Lung (tissue), 12 donors: Measurements from ENCODE around the gene WNT7B. TPM values are rescaled to one million over a fixed set of nuclear protein-coding genes. Genes with fewer than 3 reads are reported as not detected.

ENCODE experiments used
- ATAC-seq: fragments of 200-7000 bp; cut with Tn5 transposase; one replicate; pipeline ENCODE4 v1.9.1; 2020; ENCODE audit warnings: moderate number of reproducible peaks; ENCODE audit not compliant: insufficient read depth, low FRiP score
- DNase-seq, 3 donors: peaks; one replicate each; pipeline ENCODE4 v3.0.0-alpha.2; 2013 to 2017
- H3K27ac ChIP-seq, 2 donors: one replicate each; pipeline ENCODE4 v1.5.1; 2013; ENCODE audit warnings: mild to moderate bottlenecking in 2 of 2, moderate library complexity in 2 of 2, control low read depth in 1 of 2, inconsistent platforms in 1 of 2, low read depth in 1 of 2, low read length in 1 of 2
- H3K27me3 ChIP-seq, 3 donors: one replicate each; pipeline ENCODE4 v1.5.1; 2013; ENCODE audit warnings: low read length in 2 of 3; ENCODE audit not compliant: control insufficient read depth in 3 of 3, insufficient read depth in 3 of 3
- H3K36me3 ChIP-seq, 4 donors: one replicate each; pipeline ENCODE4 v1.5.1; 2013; ENCODE audit warnings: low read length in 4 of 4, mild to moderate bottlenecking in 1 of 4, moderate library complexity in 1 of 4; ENCODE audit not compliant: control insufficient read depth in 4 of 4, insufficient read depth in 4 of 4
- H3K4me1 ChIP-seq, 5 donors: one replicate each; pipeline ENCODE4 v1.5.1; 2013; ENCODE audit warnings: low read length in 5 of 5, mild to moderate bottlenecking in 2 of 5, moderate library complexity in 1 of 5; ENCODE audit not compliant: control insufficient read depth in 5 of 5, insufficient read depth in 5 of 5
- H3K4me3 ChIP-seq: one replicate; pipeline ENCODE4 v1.5.1; 2013; ENCODE audit warnings: mild to moderate bottlenecking, control low read depth, moderate library complexity
- H3K9ac ChIP-seq, 2 donors: one replicate each; pipeline ENCODE4 v1.5.1; 2013; ENCODE audit warnings: low read length in 2 of 2, control low read depth in 1 of 2; ENCODE audit not compliant: insufficient read depth in 1 of 2
- H3K9me3 ChIP-seq, 4 donors: one replicate each; pipeline ENCODE4 v1.5.1; 2013; ENCODE audit warnings: low read length in 3 of 4, mild to moderate bottlenecking in 1 of 4, moderate library complexity in 1 of 4; ENCODE audit not compliant: control insufficient read depth in 4 of 4, insufficient read depth in 3 of 4
- WGBS, 2 donors: extraction: QIAGEN DNeasy Blood & Tissue Kit; methylation state at CpG; one replicate each; pipeline ENCODE4 v1.1.7; 2013; 5-methylcytosine and 5-hydroxymethylcytosine counted together
- polyA plus RNA-seq, 2 donors: library from polyadenylated mRNA; stranded (reverse); fragments of 200-250 nt; gene quantifications; one replicate each; pipeline ENCODE4 v1.2.1, GENCODE V29; 2013
- total RNA-seq, 2 donors: library from RNA; depleted of rRNA in 1 of 2; stranded (reverse); fragments of >200 nt in 1 of 2; gene quantifications; one replicate each; pipeline ENCODE4 v1.2.1, GENCODE V29; 2014 to 2021
- TF ChIP-seq, protein P1 (sequence below): IDR thresholded peaks from 2 replicates; pipeline ENCODE4 v1.5.1; 2012; ENCODE audit warnings: mild to moderate bottlenecking; ENCODE audit errors: control extremely low read depth, extremely low read depth
- donor health status: control.
- donor health status: control.
- donor health status: Bipolar disorder and iron deficiency.
- donor health status: healthy.
- donor health status: DM: yes; HTN: yes; CAD: no.

The WNT7B gene
- total and polyA plus RNA-seq, 4 donors = 3.5 to 12.5 (median 6.5) TPM

DNA sequence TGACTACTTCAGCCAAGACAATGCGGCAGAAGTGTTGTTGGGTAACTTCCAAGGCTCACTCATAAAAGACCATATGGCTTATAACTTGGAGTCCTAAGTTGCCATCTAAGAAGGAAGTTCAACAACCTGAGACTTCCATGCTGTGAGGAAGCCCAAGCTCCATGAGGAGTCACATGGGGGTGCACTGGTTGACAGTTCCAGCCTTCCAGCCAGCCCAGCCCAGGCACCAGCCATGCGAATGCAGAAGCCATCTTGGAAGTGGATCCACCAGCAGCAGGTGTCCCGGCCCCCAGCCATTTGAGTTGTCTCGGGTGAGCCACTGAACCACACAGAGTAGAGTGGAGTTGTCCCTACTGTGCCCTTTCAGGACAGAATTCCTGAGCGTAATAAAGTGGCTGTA lies 32.8 kb upstream of the WNT7B start:
- 97 to 100% methylated on average over 5 of the region's 5 CpGs for WGBS, 2 donors
- Histone ChIP-seq H3K36me3 (no peaks in the 10 kb centered on the region), H3K9ac (no peak overlapping the region), H3K4me3 (no peak overlapping the region), H3K9me3 (peaks cover 0 to 2% (median under 1%) of the 10 kb centered on the region in 4 donors), H3K4me1 (peaks cover 0 to 27% (median 20%) of the 10 kb centered on the region in 5 donors), H3K27me3 (no peaks in the 10 kb centered on the region), H3K27ac (no peak overlapping the region)
- TF ChIP-seq, protein P1, sequence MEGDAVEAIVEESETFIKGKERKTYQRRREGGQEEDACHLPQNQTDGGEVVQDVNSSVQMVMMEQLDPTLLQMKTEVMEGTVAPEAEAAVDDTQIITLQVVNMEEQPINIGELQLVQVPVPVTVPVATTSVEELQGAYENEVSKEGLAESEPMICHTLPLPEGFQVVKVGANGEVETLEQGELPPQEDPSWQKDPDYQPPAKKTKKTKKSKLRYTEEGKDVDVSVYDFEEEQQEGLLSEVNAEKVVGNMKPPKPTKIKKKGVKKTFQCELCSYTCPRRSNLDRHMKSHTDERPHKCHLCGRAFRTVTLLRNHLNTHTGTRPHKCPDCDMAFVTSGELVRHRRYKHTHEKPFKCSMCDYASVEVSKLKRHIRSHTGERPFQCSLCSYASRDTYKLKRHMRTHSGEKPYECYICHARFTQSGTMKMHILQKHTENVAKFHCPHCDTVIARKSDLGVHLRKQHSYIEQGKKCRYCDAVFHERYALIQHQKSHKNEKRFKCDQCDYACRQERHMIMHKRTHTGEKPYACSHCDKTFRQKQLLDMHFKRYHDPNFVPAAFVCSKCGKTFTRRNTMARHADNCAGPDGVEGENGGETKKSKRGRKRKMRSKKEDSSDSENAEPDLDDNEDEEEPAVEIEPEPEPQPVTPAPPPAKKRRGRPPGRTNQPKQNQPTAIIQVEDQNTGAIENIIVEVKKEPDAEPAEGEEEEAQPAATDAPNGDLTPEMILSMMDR = no peak
- no peak for ATAC-seq
- no peak for DNase-seq

DNA sequence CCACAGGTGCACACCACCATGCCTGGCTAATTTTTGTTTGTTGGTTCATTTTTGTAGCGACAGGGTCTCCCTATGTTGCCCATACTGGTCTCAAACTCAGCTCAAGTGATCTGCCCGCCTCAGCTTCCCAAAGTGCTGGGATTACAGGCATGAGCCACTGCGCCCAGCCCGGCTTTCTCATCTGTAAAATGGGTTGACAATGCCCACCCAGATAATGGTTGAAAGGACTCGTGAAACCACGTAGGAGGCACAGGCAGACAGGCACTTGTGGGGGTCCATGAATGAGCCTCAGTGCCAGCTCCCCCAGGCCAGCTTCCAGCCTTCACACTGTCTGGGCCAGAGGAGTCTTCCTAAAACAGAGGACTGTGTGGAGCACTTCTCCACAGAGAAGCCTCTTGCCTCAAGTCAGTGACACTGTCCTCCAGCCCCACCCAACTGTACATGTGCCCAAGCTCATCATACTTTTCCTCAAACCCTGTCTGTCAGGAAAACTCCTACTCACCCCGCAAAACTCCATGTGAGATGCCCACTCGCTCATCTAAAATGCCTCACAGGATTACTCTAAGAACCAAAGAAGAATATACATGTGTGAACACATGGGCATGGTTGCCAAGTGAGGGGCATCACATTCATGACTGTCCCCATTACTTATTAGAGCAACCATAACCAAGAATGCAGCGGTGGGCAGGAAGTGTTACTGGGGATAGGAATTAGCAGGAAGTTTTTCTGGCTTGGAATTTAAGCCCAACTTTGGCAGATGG lies 32.1 kb upstream of the WNT7B start:
- 91 to 96% methylated on average over 9 of the region's 9 CpGs for WGBS, 2 donors
- DNase-seq = no peak
- no peak for ATAC-seq
- TF ChIP-seq, protein P1 = no peak
- Histone ChIP-seq H3K27ac (no peak overlapping the region), H3K36me3 (no peaks in the 10 kb centered on the region), H3K9me3 (peaks cover 0 to 2% (median under 1%) of the 10 kb centered on the region in 4 donors), H3K4me1 (peaks cover 0 to 27% (median 20%) of the 10 kb centered on the region in 5 donors), H3K9ac (no peak overlapping the region), H3K27me3 (no peaks in the 10 kb centered on the region), H3K4me3 (no peak overlapping the region)

DNA sequence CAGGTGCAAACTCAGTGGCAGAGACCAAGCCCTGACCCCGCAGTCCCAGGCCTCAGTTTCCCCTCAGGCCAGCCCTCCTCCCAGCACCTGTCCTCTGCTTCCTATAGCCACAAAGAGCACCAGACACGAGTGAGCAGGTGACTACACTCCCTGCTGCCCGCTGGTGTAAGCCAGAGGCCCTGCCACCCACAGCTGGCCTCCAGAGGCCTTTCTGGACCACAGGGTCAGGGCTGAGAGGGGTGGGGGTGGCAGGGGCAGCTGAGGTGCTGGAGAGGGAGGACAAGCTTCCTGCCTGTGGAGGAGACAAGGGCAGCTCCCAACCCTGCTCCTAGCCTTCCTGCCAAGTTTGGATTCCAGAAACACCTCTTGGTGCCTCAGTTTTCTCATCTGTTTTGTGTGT lies 31.3 kb upstream of the WNT7B start:
- Histone ChIP-seq H3K27ac (peak overlapping the region; percentile 93 to 94), H3K9me3 (peaks cover 0 to 2% (median under 1%) of the 10 kb centered on the region in 4 donors), H3K27me3 (no peaks in the 10 kb centered on the region), H3K9ac (peak overlapping the region in 1 of 2 donors; percentile 13), H3K4me1 (peaks cover 0 to 27% (median 19%) of the 10 kb centered on the region in 5 donors), H3K4me3 (no peak overlapping the region), H3K36me3 (no peaks in the 10 kb centered on the region)
- ATAC-seq = no peak
- no peak for DNase-seq
- 69 to 84% methylated on average over 3 of the region's 3 CpGs for WGBS, 2 donors
- TF ChIP-seq, protein P1 = no peak
